Stimulated activated CD4-positive, alpha-beta T cell treated with anti-CD3 and anti-CD28 coated beads, TNF-alpha, amount 100 ng/mL, for 1 hour (primary cell): Measurements from ENCODE around the gene UBE2I.
A peak's percentile ranks its signal among the peaks of the same experiment; 100 is the strongest.

Experiments
- DNase-seq, 3 donors: peaks; one replicate each; pipeline ENCODE4 v3.0.0-alpha.2; 2020; ENCODE audit warnings: low read depth in 3 of 3, low spot score in 1 of 3

UBE2I gene

GRCh38 chr16:1341495-1342420, 32.3 kb downstream of the UBE2I start:
- no peak for DNase-seq

- peak; percentile 82 to 93 (median 87) for DNase-seq
These were observed 33.3 kb downstream of the UBE2I start for GRCh38 chr16:1342526-1343427.

GRCh38 chr16:1343428-1344242, 34.2 kb downstream of the UBE2I start:
- no peak for DNase-seq

- DNase-seq: no peak
These were observed 35.1 kb downstream of the UBE2I start for GRCh38 chr16:1344499-1344898.

GRCh38 chr16:1345087-1345486, 35.7 kb downstream of the UBE2I start:
- DNase-seq: no peak

- no peak for DNase-seq
These were observed 36.4 kb downstream of the UBE2I start for GRCh38 chr16:1345651-1346421.

- no peak for DNase-seq
These were observed 37.2 kb downstream of the UBE2I start for GRCh38 chr16:1346422-1347285.

- no peak for DNase-seq
These were observed 37.9 kb downstream of the UBE2I start for GRCh38 chr16:1347286-1347855.

- no peak for DNase-seq
These were observed 38.5 kb downstream of the UBE2I start for GRCh38 chr16:1347962-1348361.

GRCh38 chr16:1348441-1348840, 39.0 kb downstream of the UBE2I start:
- no peak for DNase-seq

- DNase-seq: no peak
These were observed 39.5 kb downstream of the UBE2I start for GRCh38 chr16:1348926-1349325.

GRCh38 chr16:1349351-1349750, 39.9 kb downstream of the UBE2I start:
- DNase-seq: no peak

- no peak for DNase-seq
These were observed 40.5 kb downstream of the UBE2I start for GRCh38 chr16:1349951-1350350.

- DNase-seq: no peak
These were observed 41.3 kb downstream of the UBE2I start for GRCh38 chr16:1350691-1351090.

- no peak for DNase-seq
These were observed 41.8 kb downstream of the UBE2I start for GRCh38 chr16:1351215-1351581.

- peak; percentile 58 to 78 (median 72) for DNase-seq
These were observed 42.3 kb downstream of the UBE2I start, which contains the start of the genes GNPTG and TSR3 for GRCh38 chr16:1351582-1352362. GNPTG (plus strand) TSS chr16:1351931; CDS start chr16:1351966, 35 bp downstream. TSR3 (minus strand) TSS chr16:1351878; CDS start chr16:1351804, 74 bp downstream.

GRCh38 chr16:1354815-1355540, 45.5 kb downstream of the UBE2I start:
- no peak for DNase-seq
